HEK293 (cell line): ENCODE results near the gene PRKCA.
A peak's percentile ranks its signal among the peaks of the same experiment; 100 is the strongest.

ENCODE experiments used
- BCL11A ChIP-seq: fragments of 450-650 bp; formaldehyde crosslinking; IDR thresholded peaks from 2 replicates; pipeline ENCODE4 v1.5.1; 2016; ENCODE audit warnings: low read depth, missing biosample characterization, missing genetic modification characterization
- GFI1B ChIP-seq: fragments of 450-650 bp; formaldehyde crosslinking; IDR thresholded peaks from 2 replicates; pipeline ENCODE4 v1.5.1; 2016; ENCODE audit warnings: missing biosample characterization, missing genetic modification characterization
- GLI2 ChIP-seq: fragments of 450-650 bp; formaldehyde crosslinking; IDR thresholded peaks from 2 replicates; pipeline ENCODE4; 2017; ENCODE audit warnings: missing biosample characterization, missing genetic modification characterization, low read depth, borderline replicate concordance
- INSM2 ChIP-seq: fragments of 450-650 bp; formaldehyde crosslinking; IDR thresholded peaks from 2 replicates; pipeline ENCODE4 v1.5.1; 2016; ENCODE audit warnings: missing biosample characterization, missing genetic modification characterization
- KLF10 ChIP-seq: fragments of 450-650 bp; IDR thresholded peaks from 2 replicates; pipeline ENCODE4 v1.5.1; 2018; ENCODE audit warnings: missing biosample characterization, mild to moderate bottlenecking, missing genetic modification characterization
- MEIS1 ChIP-seq: sonication (generic); formaldehyde crosslinking; IDR thresholded peaks from 2 replicates; pipeline ENCODE4 v1.8.1; 2022; ENCODE audit warnings: missing genetic modification reagents, mild to moderate bottlenecking, borderline replicate concordance
- PRDM1 ChIP-seq: fragments of 450-650 bp; formaldehyde crosslinking; IDR thresholded peaks from 2 replicates; pipeline ENCODE4; 2016; ENCODE audit warnings: missing biosample characterization, missing genetic modification characterization
- SCRT2 ChIP-seq: fragments of 450-650 bp; formaldehyde crosslinking; IDR thresholded peaks from 2 replicates; pipeline ENCODE4 v1.5.1; 2016; ENCODE audit warnings: missing biosample characterization, missing genetic modification characterization
- TSHZ1 ChIP-seq: fragments of 450-650 bp; formaldehyde crosslinking; IDR thresholded peaks from 2 replicates; pipeline ENCODE4 v1.5.1; 2016; ENCODE audit warnings: missing biosample characterization, missing genetic modification characterization, borderline replicate concordance
- ZEB2 ChIP-seq: fragments of 450-650 bp; formaldehyde crosslinking; IDR thresholded peaks from 2 replicates; pipeline ENCODE4 v1.5.1; 2016; ENCODE audit warnings: missing biosample characterization, missing genetic modification characterization
- ZNF10 ChIP-seq: fragments of 450-650 bp; formaldehyde crosslinking; IDR thresholded peaks from 2 replicates; pipeline ENCODE4 v1.5.1; 2017; ENCODE audit warnings: missing biosample characterization, missing genetic modification characterization
- ZNF133 ChIP-seq: fragments of 450-650 bp; formaldehyde crosslinking; IDR thresholded peaks from 2 replicates; pipeline ENCODE4 v1.5.1; 2016; ENCODE audit warnings: missing biosample characterization, missing genetic modification characterization
- ZNF184 ChIP-seq: fragments of 450-650 bp; IDR thresholded peaks from 2 replicates; pipeline ENCODE4 v1.5.1; 2018; ENCODE audit warnings: missing biosample characterization, mild to moderate bottlenecking, missing genetic modification characterization
- ZNF2 ChIP-seq: fragments of 450-650 bp; formaldehyde crosslinking; IDR thresholded peaks from 2 replicates; pipeline ENCODE4 v1.5.1; 2016; ENCODE audit warnings: missing biosample characterization, missing genetic modification characterization
- ZNF214 ChIP-seq: fragments of 450-650 bp; formaldehyde crosslinking; IDR thresholded peaks from 2 replicates; pipeline ENCODE4 v1.5.1; 2017; ENCODE audit warnings: missing biosample characterization, mild to moderate bottlenecking, missing genetic modification characterization, borderline replicate concordance
- ZNF221 ChIP-seq: fragments of 450-650 bp; formaldehyde crosslinking; IDR thresholded peaks from 2 replicates; pipeline ENCODE4 v1.5.1; 2017; ENCODE audit warnings: missing biosample characterization, missing genetic modification characterization, borderline replicate concordance
- ZNF23 ChIP-seq: fragments of 450-650 bp; formaldehyde crosslinking; IDR thresholded peaks from 2 replicates; pipeline ENCODE4 v1.5.1; 2016; ENCODE audit warnings: missing biosample characterization, missing genetic modification characterization, borderline replicate concordance
- ZNF280C ChIP-seq: fragments of 450-650 bp; formaldehyde crosslinking; IDR thresholded peaks from 2 replicates; pipeline ENCODE4 v1.5.1; 2016; ENCODE audit warnings: missing biosample characterization, missing genetic modification characterization
- ZNF311 ChIP-seq: fragments of 450-650 bp; formaldehyde crosslinking; IDR thresholded peaks from 2 replicates; pipeline ENCODE4 v1.5.1; 2017; ENCODE audit warnings: missing biosample characterization, missing genetic modification characterization, borderline replicate concordance
- ZNF341 ChIP-seq: fragments of 450-650 bp; formaldehyde crosslinking; IDR thresholded peaks from 2 replicates; pipeline ENCODE4; 2016; ENCODE audit warnings: low read depth, missing biosample characterization, missing genetic modification characterization
- ZNF354C ChIP-seq: fragments of 450-650 bp; formaldehyde crosslinking; IDR thresholded peaks from 2 replicates; pipeline ENCODE4 v1.5.1; 2016; ENCODE audit warnings: missing biosample characterization, missing genetic modification characterization, low read depth, borderline replicate concordance
- ZNF473 ChIP-seq: fragments of 450-650 bp; formaldehyde crosslinking; IDR thresholded peaks from 2 replicates; pipeline ENCODE4 v1.5.1; 2017; ENCODE audit warnings: missing biosample characterization, missing genetic modification characterization
- ZNF544 ChIP-seq: fragments of 450-650 bp; formaldehyde crosslinking; IDR thresholded peaks from 2 replicates; pipeline ENCODE4 v1.5.0; 2017; ENCODE audit warnings: missing biosample characterization, missing genetic modification characterization
- ZNF561 ChIP-seq: fragments of 450-650 bp; IDR thresholded peaks from 2 replicates; pipeline ENCODE4 v1.5.1; 2018; ENCODE audit warnings: missing biosample characterization, missing genetic modification characterization, borderline replicate concordance
- ZNF629 ChIP-seq: fragments of 450-650 bp; formaldehyde crosslinking; IDR thresholded peaks from 2 replicates; pipeline ENCODE4 v1.5.1; 2017; ENCODE audit warnings: missing biosample characterization, missing genetic modification characterization
- ZNF768 ChIP-seq: fragments of 450-650 bp; formaldehyde crosslinking; IDR thresholded peaks from 2 replicates; pipeline ENCODE4 v1.5.1; 2018; ENCODE audit warnings: missing biosample characterization, mild to moderate bottlenecking, missing genetic modification characterization
- TF ChIP-seq, protein P1 (sequence below): fragments of 450-650 bp; formaldehyde crosslinking; IDR thresholded peaks from 2 replicates; pipeline ENCODE4 v1.5.1; 2017; ENCODE audit warnings: missing biosample characterization, missing genetic modification characterization
- TF ChIP-seq, protein P2 (sequence below): fragments of 450-650 bp; formaldehyde crosslinking; IDR thresholded peaks from 2 replicates; pipeline ENCODE4 v1.5.1; 2016; ENCODE audit warnings: missing biosample characterization, missing genetic modification characterization

Gene PRKCA

DNA sequence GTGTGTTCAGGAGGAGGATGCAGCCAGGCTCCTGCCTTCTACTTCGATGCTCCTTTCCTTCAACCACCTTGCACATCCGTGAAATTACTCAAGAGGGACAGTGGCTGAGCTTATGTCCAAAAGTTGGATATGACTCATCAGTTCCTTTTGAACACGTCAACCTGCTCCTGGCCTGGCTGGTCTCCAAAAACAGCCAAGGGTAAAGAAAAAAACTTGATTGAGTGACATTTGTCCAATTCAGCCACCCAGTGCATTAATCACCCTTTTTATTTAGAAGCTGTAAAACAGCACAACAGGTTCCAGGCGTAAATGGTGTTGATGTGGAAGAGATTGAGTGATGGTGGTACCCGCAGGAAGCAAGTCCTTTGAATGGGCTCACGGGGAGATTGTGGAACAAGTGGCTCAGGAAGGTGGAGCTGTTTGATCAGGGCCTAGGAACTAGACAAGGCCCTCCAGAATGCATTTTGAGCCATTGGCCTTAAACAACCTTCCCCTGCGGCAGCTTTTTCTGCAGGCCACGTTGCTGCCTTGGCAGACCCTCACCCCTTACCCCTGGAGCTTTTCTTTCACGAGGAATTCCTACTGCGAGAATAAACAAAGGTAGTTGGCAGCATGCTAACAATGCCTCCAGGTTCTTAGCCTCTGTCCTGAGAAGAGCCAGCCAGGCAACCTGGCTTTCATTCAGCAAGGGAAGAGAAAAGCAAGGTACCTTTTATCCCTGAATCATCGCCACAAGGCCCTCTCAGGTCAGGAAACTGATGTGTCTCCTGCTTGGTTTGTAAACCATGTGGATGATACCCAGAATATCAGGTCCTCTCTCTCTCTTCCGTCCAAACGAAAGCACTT, 359.2 kb downstream of the PRKCA start (continued):
- peak; percentile 99 for TF ChIP-seq SCRT2 (tag by site-specific recombination)
- no peak for TF ChIP-seq ZNF768 (tag by site-specific recombination)
- TF ChIP-seq ZNF354C (tag by site-specific recombination) = no peak
- peak; percentile 28; the same call in 1 of the 2 replicates for TF ChIP-seq ZNF561 (tag by site-specific recombination)
- no peak for TF ChIP-seq ZNF473
- TF ChIP-seq GLI2 (tag by site-specific recombination) = no peak
- peak; percentile 93 for TF ChIP-seq ZNF184 (tag by site-specific recombination)
- peak; percentile 80 for TF ChIP-seq PRDM1 (tag by site-specific recombination)
- TF ChIP-seq ZNF214 (tag by site-specific recombination) = no peak
- TF ChIP-seq TSHZ1 = peak; percentile 96
- no peak for TF ChIP-seq ZNF280C
- 0 out of 2 replicates have a peak, but pooled peaks have one; percentile 59 for TF ChIP-seq ZEB2 (tag by site-specific recombination)
- 0 out of 2 replicates have a peak, but pooled peaks have one; percentile 47 for TF ChIP-seq GFI1B (tag by site-specific recombination)
- TF ChIP-seq ZNF629 (tag by site-specific recombination) = peak; percentile 92
- TF ChIP-seq ZNF133 (tag by site-specific recombination) = no peak
- no peak for TF ChIP-seq ZNF221 (tag by site-specific recombination)
- TF ChIP-seq BCL11A (tag by site-specific recombination) = no peak
- peak; percentile 85 for TF ChIP-seq MEIS1 (CRISPR knock-in tag)
- TF ChIP-seq, protein P1, sequence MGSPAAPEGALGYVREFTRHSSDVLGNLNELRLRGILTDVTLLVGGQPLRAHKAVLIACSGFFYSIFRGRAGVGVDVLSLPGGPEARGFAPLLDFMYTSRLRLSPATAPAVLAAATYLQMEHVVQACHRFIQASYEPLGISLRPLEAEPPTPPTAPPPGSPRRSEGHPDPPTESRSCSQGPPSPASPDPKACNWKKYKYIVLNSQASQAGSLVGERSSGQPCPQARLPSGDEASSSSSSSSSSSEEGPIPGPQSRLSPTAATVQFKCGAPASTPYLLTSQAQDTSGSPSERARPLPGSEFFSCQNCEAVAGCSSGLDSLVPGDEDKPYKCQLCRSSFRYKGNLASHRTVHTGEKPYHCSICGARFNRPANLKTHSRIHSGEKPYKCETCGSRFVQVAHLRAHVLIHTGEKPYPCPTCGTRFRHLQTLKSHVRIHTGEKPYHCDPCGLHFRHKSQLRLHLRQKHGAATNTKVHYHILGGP = peak; percentile 64
- TF ChIP-seq ZNF341 (tag by site-specific recombination) = no peak
- TF ChIP-seq KLF10 (tag by site-specific recombination) = 0 out of 2 replicates have a peak, but pooled peaks have one; percentile 24
- no peak for TF ChIP-seq ZNF544 (tag by site-specific recombination)
- TF ChIP-seq ZNF10 (tag by site-specific recombination) = 0 out of 2 replicates have a peak, but pooled peaks have one; percentile 33
- TF ChIP-seq ZNF311 = no peak
- TF ChIP-seq ZNF2 (tag by site-specific recombination) = no peak
- TF ChIP-seq, protein P2, sequence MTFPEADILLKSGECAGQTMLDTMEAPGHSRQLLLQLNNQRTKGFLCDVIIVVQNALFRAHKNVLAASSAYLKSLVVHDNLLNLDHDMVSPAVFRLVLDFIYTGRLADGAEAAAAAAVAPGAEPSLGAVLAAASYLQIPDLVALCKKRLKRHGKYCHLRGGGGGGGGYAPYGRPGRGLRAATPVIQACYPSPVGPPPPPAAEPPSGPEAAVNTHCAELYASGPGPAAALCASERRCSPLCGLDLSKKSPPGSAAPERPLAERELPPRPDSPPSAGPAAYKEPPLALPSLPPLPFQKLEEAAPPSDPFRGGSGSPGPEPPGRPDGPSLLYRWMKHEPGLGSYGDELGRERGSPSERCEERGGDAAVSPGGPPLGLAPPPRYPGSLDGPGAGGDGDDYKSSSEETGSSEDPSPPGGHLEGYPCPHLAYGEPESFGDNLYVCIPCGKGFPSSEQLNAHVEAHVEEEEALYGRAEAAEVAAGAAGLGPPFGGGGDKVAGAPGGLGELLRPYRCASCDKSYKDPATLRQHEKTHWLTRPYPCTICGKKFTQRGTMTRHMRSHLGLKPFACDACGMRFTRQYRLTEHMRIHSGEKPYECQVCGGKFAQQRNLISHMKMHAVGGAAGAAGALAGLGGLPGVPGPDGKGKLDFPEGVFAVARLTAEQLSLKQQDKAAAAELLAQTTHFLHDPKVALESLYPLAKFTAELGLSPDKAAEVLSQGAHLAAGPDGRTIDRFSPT = peak; percentile 76
- peak; percentile 65; the same call in 1 of the 2 replicates for TF ChIP-seq INSM2 (tag by site-specific recombination)
- TF ChIP-seq ZNF23 = no peak
